Fibroblast of gingiva (primary cell): Measurements from ENCODE around the gene DLGAP1.
"Not testable (repeated sequence)": the region's sequence is repeated elsewhere in the genome, so short reads cannot be mapped to it uniquely, and the experiment has no call there.

Source experiments
- DNase-seq: peaks from one replicate; pipeline ENCODE4 v3.0.0-alpha.2; 2011; ENCODE audit warnings: low read depth

DLGAP1 gene

GRCh38 chr18:3624546-3624934 lies 830.6 kb downstream of the DLGAP1 start:
- no peak for DNase-seq

GRCh38 chr18:3623769-3624545 lies 831.1 kb downstream of the DLGAP1 start:
- peak; percentile 95 for DNase-seq

DNA sequence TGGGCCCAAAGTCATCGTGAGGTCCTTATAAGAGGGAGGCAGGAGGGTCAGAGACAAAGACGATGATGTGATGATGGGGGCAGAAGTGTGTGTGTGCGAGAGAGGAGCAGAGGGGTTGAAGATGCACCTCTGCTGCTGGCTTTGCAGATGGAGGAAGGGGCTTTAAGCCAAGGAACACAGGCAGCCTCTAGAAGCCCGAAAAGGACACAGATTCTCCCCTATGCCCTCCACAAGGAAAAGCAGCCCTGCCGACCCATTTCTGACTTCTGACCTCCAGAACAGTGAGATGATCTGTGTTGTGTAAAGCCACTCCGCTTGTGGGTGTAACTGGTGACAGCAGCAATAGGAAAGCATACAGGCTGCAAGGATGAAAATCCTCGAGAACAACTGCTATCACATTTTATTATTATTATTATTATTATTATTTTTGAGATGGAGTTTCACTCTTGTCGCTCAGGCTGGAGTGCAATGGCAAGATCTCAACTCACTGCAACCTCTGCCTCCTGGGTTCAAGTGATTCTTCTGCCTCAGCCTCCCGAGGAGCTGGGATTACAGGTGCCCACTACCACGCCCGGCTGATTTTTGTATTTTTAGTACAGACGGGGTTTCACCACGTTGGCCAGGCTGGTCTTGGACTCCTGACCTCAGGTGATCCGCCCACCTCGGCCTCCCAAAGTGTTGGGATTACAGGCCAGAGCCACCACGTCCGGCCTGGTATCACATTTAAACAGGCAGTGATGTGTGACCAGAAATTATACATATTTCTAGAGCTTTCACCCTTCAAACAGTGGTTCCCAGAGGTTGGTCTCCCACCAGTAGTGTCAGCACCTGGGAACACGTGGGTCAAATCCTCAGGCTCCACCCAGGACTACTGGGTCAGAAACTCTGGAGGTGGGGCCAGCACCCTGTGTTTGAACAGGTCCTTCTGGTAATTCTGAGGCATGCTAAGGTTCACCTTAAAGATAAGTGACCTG lies 834.7 kb downstream of the DLGAP1 start:
- no peak for DNase-seq

GRCh38 chr18:3619746-3620145 lies 835.4 kb downstream of the DLGAP1 start:
- DNase-seq: no peak

GRCh38 chr18:3619222-3619621 lies 835.9 kb downstream of the DLGAP1 start:
- DNase-seq: no peak

DNA sequence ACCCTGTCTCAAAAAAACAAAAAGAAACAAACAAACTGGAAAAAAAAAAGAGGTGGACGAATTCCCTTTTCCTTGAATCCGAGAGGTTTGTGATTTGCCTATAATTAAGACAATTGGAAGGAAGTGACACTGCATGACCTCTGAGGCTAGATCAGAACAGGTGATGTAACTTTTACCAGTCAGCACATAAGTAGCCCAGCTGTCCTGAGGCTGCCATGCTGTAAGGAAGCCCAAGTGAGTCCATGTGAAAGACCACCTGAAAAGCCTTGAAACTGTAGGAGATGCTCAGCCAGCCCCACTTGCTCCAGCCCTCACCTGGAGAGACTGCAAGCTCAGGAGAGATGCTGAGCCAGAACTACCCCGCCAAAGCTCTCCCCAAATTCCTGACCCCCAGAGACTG lies 838.4 kb downstream of the DLGAP1 start:
- no peak for DNase-seq

- DNase-seq: no peak
Observed at GRCh38 chr18:3616142-3616541, 839.0 kb downstream of the DLGAP1 start.

DNA sequence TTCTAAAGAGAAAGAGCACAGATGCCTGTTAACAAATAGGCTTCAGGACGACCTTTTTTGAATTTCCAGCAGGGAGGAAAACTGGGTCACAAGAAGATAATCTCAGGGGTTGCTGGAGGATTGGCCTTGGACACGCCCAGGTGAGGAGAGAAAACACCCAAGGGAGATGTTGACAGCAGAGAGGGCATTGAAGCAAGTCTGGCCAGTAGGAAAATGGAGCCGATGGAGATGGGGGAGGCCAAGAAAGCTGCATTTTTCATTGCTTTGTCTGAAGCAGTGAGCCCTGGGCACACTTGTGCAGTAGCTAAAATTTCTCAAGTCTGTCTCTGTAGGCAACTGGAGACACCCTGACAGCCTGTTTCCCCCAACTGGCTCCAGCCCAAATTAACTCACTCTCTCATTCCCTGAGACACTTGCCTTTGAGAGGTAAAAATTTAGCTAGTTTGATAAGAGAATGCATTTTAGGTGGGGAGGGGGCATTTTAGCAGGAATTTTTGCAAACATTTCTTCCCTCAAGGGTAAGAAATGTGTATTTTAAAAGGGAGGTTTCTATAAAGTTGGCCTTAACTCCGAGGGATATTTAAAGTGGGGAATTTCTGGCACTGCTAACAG lies 839.6 kb downstream of the DLGAP1 start:
- DNase-seq: no peak

- DNase-seq: peak; percentile 76
Observed at GRCh38 chr18:3612315-3612714, 842.8 kb downstream of the DLGAP1 start.

GRCh38 chr18:3611313-3612090 lies 843.6 kb downstream of the DLGAP1 start:
- DNase-seq: peak; percentile 61

GRCh38 chr18:3610813-3611212 lies 844.3 kb downstream of the DLGAP1 start:
- DNase-seq: peak; percentile 76

- DNase-seq: no peak
Observed at GRCh38 chr18:3610188-3610708, 844.9 kb downstream of the DLGAP1 start.

DNA sequence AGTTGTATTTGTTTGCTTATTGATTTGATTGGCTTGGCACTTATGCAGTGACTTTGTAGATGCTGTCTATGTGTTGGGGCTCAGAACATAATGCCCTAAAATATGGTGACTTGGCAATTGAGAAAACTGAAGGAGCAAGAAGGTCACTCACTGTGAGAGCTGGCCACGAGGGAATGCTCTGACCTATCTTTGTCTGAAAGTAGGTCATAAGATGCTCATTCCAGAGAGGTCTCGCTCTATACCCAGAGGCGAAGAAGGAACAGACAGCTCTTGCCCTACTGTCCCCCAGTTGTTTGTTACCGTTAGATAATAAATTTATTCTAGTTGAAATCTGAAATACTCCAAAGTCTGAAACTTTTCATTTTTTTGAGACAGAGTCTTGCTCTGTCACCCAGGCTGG lies 846.6 kb downstream of the DLGAP1 start:
- no peak for DNase-seq

- not testable (repeated sequence) for DNase-seq
Observed at GRCh38 chr18:3608099-3608453, 847.0 kb downstream of the DLGAP1 start.

DNA sequence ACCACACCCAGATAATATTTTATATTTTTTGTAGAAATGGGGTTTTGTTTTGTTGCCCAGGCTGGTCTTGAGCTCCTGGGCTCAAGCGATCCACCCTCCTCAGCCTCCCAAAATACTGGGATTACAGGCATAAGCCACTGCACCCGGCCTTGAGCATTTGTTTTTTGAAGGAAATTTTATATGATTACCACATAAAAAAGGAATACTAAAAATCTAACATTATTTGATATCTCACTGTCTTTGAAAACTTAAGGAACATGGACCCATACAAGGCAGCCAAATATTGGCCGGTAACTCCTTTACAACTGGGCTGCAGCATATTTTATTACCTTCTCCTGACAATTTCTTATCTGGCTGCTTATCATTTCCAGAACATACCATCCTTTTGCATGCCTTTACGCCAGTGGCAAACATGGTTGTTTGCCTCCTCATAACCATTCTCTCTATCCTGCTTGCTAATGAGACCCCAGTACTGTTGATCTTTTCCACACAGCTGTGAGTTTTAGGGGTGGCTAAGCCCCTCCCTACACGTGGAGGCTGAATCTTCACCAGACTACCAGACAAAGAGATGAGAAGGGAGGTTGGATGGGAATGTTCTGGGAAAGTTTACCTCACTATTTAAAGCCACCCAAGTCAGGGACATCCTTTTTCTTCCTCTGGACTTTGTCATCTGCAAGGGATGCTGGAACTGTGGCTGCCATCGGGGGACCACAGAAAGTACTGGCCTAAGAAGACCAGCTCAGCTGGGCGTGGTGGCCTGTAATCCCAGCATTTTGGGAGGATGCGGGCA lies 847.6 kb downstream of the DLGAP1 start:
- no peak for DNase-seq

DNA sequence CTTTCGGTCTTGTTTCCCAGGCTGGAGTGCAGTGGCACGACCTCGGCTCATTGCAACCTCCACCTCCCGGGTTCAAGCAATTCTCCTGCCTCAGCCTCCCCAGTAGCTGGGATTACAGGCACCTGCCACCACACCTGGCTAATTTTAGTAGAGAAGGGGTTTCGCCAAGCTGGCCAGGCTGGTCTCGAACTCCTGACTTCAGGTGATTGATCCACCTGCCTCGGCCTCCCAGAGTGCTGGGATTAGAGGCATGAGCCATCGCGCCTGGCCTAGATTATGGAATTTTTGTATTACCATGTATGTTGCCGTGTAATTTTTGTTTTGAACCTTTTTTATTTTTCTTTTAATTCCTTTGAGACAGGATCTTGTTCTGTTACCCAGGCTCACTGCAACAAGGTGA lies 848.2 kb downstream of the DLGAP1 start:
- not testable (repeated sequence) for DNase-seq

DNA sequence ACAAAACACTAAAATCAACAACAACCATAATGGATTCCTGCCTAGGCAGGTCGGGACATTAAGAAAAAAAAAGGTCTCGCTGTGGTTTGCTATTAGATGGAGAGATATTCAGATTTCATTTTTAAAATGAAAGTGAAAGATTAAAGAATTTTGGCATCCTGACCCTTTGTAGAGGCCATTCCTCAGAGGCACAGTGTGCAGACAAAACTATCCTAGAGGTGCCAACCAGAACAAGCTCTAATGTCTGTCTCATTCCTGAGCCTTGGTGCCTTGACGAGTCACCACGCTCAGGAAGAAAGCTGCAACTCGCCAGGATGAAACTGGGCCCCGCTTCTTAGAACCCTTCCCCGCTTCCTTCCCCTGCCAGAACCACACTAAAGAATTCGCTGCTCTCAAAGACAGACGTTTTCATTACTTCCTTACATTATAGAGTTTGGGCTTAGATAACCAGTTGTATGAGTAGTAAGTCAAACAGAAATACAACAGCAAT lies 849.1 kb downstream of the DLGAP1 start:
- peak; percentile 71 for DNase-seq

- DNase-seq: no peak
Observed at GRCh38 chr18:3605486-3605952, 849.6 kb downstream of the DLGAP1 start.

DNA sequence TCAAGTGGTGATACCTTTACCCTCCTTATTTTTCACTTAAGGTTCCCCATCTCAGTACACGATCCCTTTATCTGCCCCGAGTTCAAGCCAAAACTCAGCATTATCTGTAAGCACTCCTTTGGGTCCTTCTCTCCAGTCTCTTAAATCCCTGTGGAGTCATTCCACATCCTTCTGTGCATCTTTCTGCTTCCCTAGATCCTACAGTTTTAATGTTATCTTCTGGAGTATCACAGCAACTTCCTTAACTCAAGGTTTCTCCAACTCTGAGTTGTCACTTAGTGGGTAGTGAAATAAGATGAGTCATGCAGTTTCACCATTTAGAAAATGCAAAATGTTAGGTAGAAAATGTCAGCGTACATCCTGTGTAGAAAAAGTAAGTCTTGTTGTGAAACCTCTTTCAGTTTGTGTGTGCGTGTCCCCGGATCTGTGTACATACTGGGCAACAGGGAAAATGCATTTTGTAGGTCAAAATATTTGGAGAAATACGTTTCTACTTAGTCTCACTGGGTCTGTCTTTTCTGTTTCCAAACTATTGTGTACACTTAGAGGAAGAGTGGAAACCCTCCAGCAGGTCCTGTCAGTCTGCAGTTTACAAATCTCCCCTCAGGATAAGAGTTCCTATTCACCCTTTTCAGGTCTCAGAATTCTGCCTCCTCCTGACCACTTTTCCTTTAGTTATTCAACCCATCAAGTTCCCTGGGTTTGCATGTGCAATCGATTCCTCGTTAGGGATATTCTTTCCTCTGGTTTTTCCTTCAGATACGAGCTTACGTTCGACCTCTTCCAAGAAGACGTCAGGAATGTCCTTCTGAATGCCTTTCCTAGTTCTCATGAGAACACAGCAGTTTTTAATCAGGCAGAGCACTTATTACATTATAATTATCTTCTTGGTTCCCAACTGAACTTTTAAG lies 850.4 kb downstream of the DLGAP1 start:
- DNase-seq: peak; percentile 99

GRCh38 chr18:3604235-3604497 lies 850.9 kb downstream of the DLGAP1 start:
- DNase-seq: no peak
